Measurements from ENCODE around the gene MAST2.

The MAST2 gene

GRCh38 chr1:45971922-45972531, 168.6 kb downstream of the MAST2 start:
- no peak overlapping the region for H3K4me3 ChIP-seq (ENCODE audit: low read depth in 1 of 2, low read length in 2 of 2)
- H3K27me3 ChIP-seq (ENCODE audit: low read depth, low read length) = no peaks in the 10 kb centered on the region
- peak overlapping the region; percentile 46 for H3K27ac ChIP-seq (ENCODE audit: low read length)
- H3K36me3 ChIP-seq (ENCODE audit: control insufficient read depth in 1 of 2, insufficient read depth in 2 of 2, low read length in 2 of 2) = no peaks in the 10 kb centered on the region
- H3K4me1 ChIP-seq (ENCODE audit: control insufficient read depth in 1 of 2, insufficient read depth in 2 of 2, low read length in 2 of 2) = peaks cover 0 to 4% of the 10 kb centered on the region in 2 donors
- no peaks in the 10 kb centered on the region for H3K9me3 ChIP-seq (ENCODE audit: control insufficient read depth in 1 of 2, low read length in 2 of 2)

GRCh38 chr1:45972621-45973020, 169.2 kb downstream of the MAST2 start:
- H3K9me3 ChIP-seq (ENCODE audit: control insufficient read depth in 1 of 2, low read length in 2 of 2) = no peaks in the 10 kb centered on the region
- peak overlapping the region; percentile 46 for H3K27ac ChIP-seq (ENCODE audit: low read length)
- no peak overlapping the region for H3K4me3 ChIP-seq (ENCODE audit: low read depth in 1 of 2, low read length in 2 of 2)
- H3K36me3 ChIP-seq (ENCODE audit: control insufficient read depth in 1 of 2, insufficient read depth in 2 of 2, low read length in 2 of 2) = no peaks in the 10 kb centered on the region
- H3K27me3 ChIP-seq (ENCODE audit: low read depth, low read length) = no peaks in the 10 kb centered on the region
- peaks cover 0 to 4% of the 10 kb centered on the region in 2 donors for H3K4me1 ChIP-seq (ENCODE audit: control insufficient read depth in 1 of 2, insufficient read depth in 2 of 2, low read length in 2 of 2)

- Histone ChIP-seq H3K36me3 (ENCODE audit: control insufficient read depth in 1 of 2, insufficient read depth in 2 of 2, low read length in 2 of 2) (no peaks in the 10 kb centered on the region), H3K4me1 (ENCODE audit: control insufficient read depth in 1 of 2, insufficient read depth in 2 of 2, low read length in 2 of 2) (peaks cover 0 to 4% of the 10 kb centered on the region in 2 donors), H3K9me3 (ENCODE audit: control insufficient read depth in 1 of 2, low read length in 2 of 2) (no peaks in the 10 kb centered on the region), H3K27me3 (ENCODE audit: low read depth, low read length) (no peaks in the 10 kb centered on the region), H3K27ac (ENCODE audit: low read length) (peak overlapping the region; percentile 46), H3K4me3 (ENCODE audit: low read depth in 1 of 2, low read length in 2 of 2) (no peak overlapping the region)
Observed at GRCh38 chr1:45973121-45973520, 169.7 kb downstream of the MAST2 start.

- H3K9me3 ChIP-seq (ENCODE audit: control insufficient read depth in 1 of 2, low read length in 2 of 2) = no peaks in the 10 kb centered on the region
- no peaks in the 10 kb centered on the region for H3K27me3 ChIP-seq (ENCODE audit: low read depth, low read length)
- H3K4me1 ChIP-seq (ENCODE audit: control insufficient read depth in 1 of 2, insufficient read depth in 2 of 2, low read length in 2 of 2) = peaks cover 4 to 9% of the 10 kb centered on the region in 2 donors
- H3K36me3 ChIP-seq (ENCODE audit: control insufficient read depth in 1 of 2, insufficient read depth in 2 of 2, low read length in 2 of 2) = no peaks in the 10 kb centered on the region
- no peak overlapping the region for H3K4me3 ChIP-seq (ENCODE audit: low read depth in 1 of 2, low read length in 2 of 2)
- H3K27ac ChIP-seq (ENCODE audit: low read length) = no peak overlapping the region
Observed at GRCh38 chr1:45974541-45975269, 171.3 kb downstream of the MAST2 start.

- H3K4me3 ChIP-seq (ENCODE audit: low read depth in 1 of 2, low read length in 2 of 2) = no peak overlapping the region
- H3K9me3 ChIP-seq (ENCODE audit: control insufficient read depth in 1 of 2, low read length in 2 of 2) = no peaks in the 10 kb centered on the region
- H3K27ac ChIP-seq (ENCODE audit: low read length) = no peak overlapping the region
- no peaks in the 10 kb centered on the region for H3K27me3 ChIP-seq (ENCODE audit: low read depth, low read length)
- peaks cover 4 to 9% of the 10 kb centered on the region in 2 donors for H3K4me1 ChIP-seq (ENCODE audit: control insufficient read depth in 1 of 2, insufficient read depth in 2 of 2, low read length in 2 of 2)
- H3K36me3 ChIP-seq (ENCODE audit: control insufficient read depth in 1 of 2, insufficient read depth in 2 of 2, low read length in 2 of 2) = no peaks in the 10 kb centered on the region
Observed at GRCh38 chr1:45976623-45977022, 173.2 kb downstream of the MAST2 start.

- H3K27me3 ChIP-seq (ENCODE audit: low read depth, low read length) = no peaks in the 10 kb centered on the region
- no peaks in the 10 kb centered on the region for H3K36me3 ChIP-seq (ENCODE audit: control insufficient read depth in 1 of 2, insufficient read depth in 2 of 2, low read length in 2 of 2)
- no peaks in the 10 kb centered on the region for H3K9me3 ChIP-seq (ENCODE audit: control insufficient read depth in 1 of 2, low read length in 2 of 2)
- no peak overlapping the region for H3K4me3 ChIP-seq (ENCODE audit: low read depth in 1 of 2, low read length in 2 of 2)
- peak overlapping the region; percentile 67 for H3K27ac ChIP-seq (ENCODE audit: low read length)
- peaks cover 0 to 9% of the 10 kb centered on the region in 2 donors for H3K4me1 ChIP-seq (ENCODE audit: control insufficient read depth in 1 of 2, insufficient read depth in 2 of 2, low read length in 2 of 2)
Observed at GRCh38 chr1:45979074-45979777, 175.8 kb downstream of the MAST2 start.

- Histone ChIP-seq H3K9me3 (ENCODE audit: control insufficient read depth in 1 of 2, low read length in 2 of 2) (no peaks in the 10 kb centered on the region), H3K36me3 (ENCODE audit: control insufficient read depth in 1 of 2, insufficient read depth in 2 of 2, low read length in 2 of 2) (no peaks in the 10 kb centered on the region), H3K4me1 (ENCODE audit: control insufficient read depth in 1 of 2, insufficient read depth in 2 of 2, low read length in 2 of 2) (peaks cover 0 to 9% of the 10 kb centered on the region in 2 donors), H3K4me3 (ENCODE audit: low read depth in 1 of 2, low read length in 2 of 2) (no peak overlapping the region), H3K27me3 (ENCODE audit: low read depth, low read length) (no peaks in the 10 kb centered on the region), H3K27ac (ENCODE audit: low read length) (peak overlapping the region; percentile 25)
Observed at GRCh38 chr1:45979778-45980176, 176.4 kb downstream of the MAST2 start.

- Histone ChIP-seq H3K4me1 (ENCODE audit: control insufficient read depth in 1 of 2, insufficient read depth in 2 of 2, low read length in 2 of 2) (peaks cover 0 to 9% of the 10 kb centered on the region in 2 donors), H3K9me3 (ENCODE audit: control insufficient read depth in 1 of 2, low read length in 2 of 2) (no peaks in the 10 kb centered on the region), H3K4me3 (ENCODE audit: low read depth in 1 of 2, low read length in 2 of 2) (no peak overlapping the region), H3K36me3 (ENCODE audit: control insufficient read depth in 1 of 2, insufficient read depth in 2 of 2, low read length in 2 of 2) (no peaks in the 10 kb centered on the region), H3K27me3 (ENCODE audit: low read depth, low read length) (no peaks in the 10 kb centered on the region), H3K27ac (ENCODE audit: low read length) (no peak overlapping the region)
Observed at GRCh38 chr1:45982359-45982758, 178.9 kb downstream of the MAST2 start.

GRCh38 chr1:45983967-45984366, 180.6 kb downstream of the MAST2 start:
- Histone ChIP-seq H3K4me3 (ENCODE audit: low read depth in 1 of 2, low read length in 2 of 2) (no peak overlapping the region), H3K36me3 (ENCODE audit: control insufficient read depth in 1 of 2, insufficient read depth in 2 of 2, low read length in 2 of 2) (no peaks in the 10 kb centered on the region), H3K27me3 (ENCODE audit: low read depth, low read length) (no peaks in the 10 kb centered on the region), H3K4me1 (ENCODE audit: control insufficient read depth in 1 of 2, insufficient read depth in 2 of 2, low read length in 2 of 2) (peaks cover 0 to 5% of the 10 kb centered on the region in 2 donors), H3K9me3 (ENCODE audit: control insufficient read depth in 1 of 2, low read length in 2 of 2) (no peaks in the 10 kb centered on the region), H3K27ac (ENCODE audit: low read length) (no peak overlapping the region)

- no peaks in the 10 kb centered on the region for H3K4me1 ChIP-seq (ENCODE audit: control insufficient read depth in 1 of 2, insufficient read depth in 2 of 2, low read length in 2 of 2)
- H3K27ac ChIP-seq (ENCODE audit: low read length) = no peak overlapping the region
- H3K36me3 ChIP-seq (ENCODE audit: control insufficient read depth in 1 of 2, insufficient read depth in 2 of 2, low read length in 2 of 2) = no peaks in the 10 kb centered on the region
- H3K27me3 ChIP-seq (ENCODE audit: low read depth, low read length) = no peaks in the 10 kb centered on the region
- no peaks in the 10 kb centered on the region for H3K9me3 ChIP-seq (ENCODE audit: control insufficient read depth in 1 of 2, low read length in 2 of 2)
- no peak overlapping the region for H3K4me3 ChIP-seq (ENCODE audit: low read depth in 1 of 2, low read length in 2 of 2)
Observed at GRCh38 chr1:45987204-45987603, 183.8 kb downstream of the MAST2 start.

- Histone ChIP-seq H3K4me1 (ENCODE audit: control insufficient read depth in 1 of 2, insufficient read depth in 2 of 2, low read length in 2 of 2) (no peaks in the 10 kb centered on the region), H3K27ac (ENCODE audit: low read length) (no peak overlapping the region), H3K9me3 (ENCODE audit: control insufficient read depth in 1 of 2, low read length in 2 of 2) (no peaks in the 10 kb centered on the region), H3K36me3 (ENCODE audit: control insufficient read depth in 1 of 2, insufficient read depth in 2 of 2, low read length in 2 of 2) (no peaks in the 10 kb centered on the region), H3K4me3 (ENCODE audit: low read depth in 1 of 2, low read length in 2 of 2) (no peak overlapping the region), H3K27me3 (ENCODE audit: low read depth, low read length) (no peaks in the 10 kb centered on the region)
Observed at GRCh38 chr1:45989249-45989648, 185.8 kb downstream of the MAST2 start.

Measured in muscle layer of duodenum (tissue), 2 donors.